ENCODE results near the gene TRIM15. TPM values are rescaled to one million over a fixed set of nuclear protein-coding genes. Genes with fewer than 3 reads are reported as not detected.
A peak's percentile ranks its signal among the peaks of the same experiment; 100 is the strongest.

Gene TRIM15
- total RNA-seq, 4 donors from 2014 or later = not detected

DNA sequence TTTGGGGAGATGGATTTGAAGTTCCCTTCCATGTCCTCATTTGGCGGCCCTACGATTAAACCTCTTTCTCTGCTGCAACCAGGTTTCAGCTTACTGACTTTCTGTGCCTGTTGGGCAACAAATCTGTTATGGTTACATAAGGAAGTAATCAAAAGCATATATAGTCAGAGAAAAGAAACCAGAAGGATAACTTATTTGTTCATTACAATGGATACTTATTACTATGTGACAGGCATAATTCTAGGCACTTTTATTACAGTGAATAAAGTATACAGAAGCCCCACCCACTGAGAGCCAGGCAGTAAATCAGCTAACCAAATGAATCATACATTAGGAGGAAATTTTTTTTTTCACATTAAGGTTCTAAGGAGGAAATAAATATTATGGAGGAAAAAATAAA lies 40.8 kb upstream of the TRIM15 start:
- no peak for DNase-seq
- H3K27me3 ChIP-seq = no peaks in the 10 kb centered on the region

DNA sequence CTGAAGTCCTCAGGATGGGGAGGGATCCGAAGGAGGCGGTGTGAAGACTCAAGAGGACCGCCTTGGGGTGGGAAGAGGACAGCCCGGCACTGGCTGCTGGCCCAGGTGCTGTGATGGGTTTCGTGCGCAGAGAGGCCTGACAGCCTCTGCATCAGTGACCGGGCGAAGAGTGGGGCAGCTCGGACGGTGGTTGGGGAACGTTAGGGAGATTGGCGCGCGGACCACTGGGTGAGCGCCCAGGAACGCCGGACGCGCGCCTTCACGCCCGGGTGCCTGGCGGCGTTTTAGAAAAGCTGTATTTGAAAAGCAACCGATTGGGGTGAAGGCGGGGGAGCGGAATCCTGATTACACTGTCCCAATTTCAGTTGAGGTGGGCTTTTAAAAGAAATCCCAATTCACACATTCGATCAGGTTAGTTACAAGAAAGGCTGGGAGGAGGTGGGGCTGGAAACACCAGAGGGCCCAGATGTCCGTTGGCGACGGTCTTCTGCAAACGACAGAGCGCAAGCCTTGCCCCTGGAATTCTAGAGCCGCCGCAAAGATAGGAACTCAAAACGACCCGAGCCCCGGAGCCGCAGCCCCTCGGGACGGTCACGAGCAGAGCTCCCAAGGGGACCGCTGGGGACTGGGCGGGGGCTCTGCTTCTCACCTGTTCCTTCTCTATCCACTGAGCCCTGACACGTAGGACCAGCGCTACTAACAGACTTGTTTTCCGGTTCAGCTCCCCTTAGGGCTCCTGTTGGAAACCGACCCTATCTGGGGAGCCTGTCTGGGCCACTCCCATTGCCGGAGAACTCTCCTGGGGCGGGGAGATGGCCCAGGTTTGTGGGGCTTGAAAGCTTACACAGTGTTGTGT lies 35.9 kb upstream of the TRIM15 start:
- H3K9me3 ChIP-seq = no peaks in the 10 kb centered on the region
- peak overlapping the region in 1 of 3 donors; percentile 6 for H3K4me3 ChIP-seq (replicated peaks in 1 of 3)
- 3 to 5% methylated on average over 34 to 37 of the region's 50 CpGs for WGBS, 2 donors
- H3K27me3 ChIP-seq = no peaks in the 10 kb centered on the region
- DNase-seq = peak; percentile 84 to 87
- no peaks in the 10 kb centered on the region for H3K36me3 ChIP-seq
- peak overlapping the region; percentile 26 to 59 (median 51) for H3K27ac ChIP-seq
- intact Hi-C loops (cut with DNase I) = no loop called here
- H3K4me1 ChIP-seq = peaks cover 13 to 21% of the 10 kb centered on the region in 2 donors
- TF ChIP-seq, protein P1, sequence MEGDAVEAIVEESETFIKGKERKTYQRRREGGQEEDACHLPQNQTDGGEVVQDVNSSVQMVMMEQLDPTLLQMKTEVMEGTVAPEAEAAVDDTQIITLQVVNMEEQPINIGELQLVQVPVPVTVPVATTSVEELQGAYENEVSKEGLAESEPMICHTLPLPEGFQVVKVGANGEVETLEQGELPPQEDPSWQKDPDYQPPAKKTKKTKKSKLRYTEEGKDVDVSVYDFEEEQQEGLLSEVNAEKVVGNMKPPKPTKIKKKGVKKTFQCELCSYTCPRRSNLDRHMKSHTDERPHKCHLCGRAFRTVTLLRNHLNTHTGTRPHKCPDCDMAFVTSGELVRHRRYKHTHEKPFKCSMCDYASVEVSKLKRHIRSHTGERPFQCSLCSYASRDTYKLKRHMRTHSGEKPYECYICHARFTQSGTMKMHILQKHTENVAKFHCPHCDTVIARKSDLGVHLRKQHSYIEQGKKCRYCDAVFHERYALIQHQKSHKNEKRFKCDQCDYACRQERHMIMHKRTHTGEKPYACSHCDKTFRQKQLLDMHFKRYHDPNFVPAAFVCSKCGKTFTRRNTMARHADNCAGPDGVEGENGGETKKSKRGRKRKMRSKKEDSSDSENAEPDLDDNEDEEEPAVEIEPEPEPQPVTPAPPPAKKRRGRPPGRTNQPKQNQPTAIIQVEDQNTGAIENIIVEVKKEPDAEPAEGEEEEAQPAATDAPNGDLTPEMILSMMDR (IDR thresholded peaks at IDR 0.05) = no peak
- peak in 1 of 2 donors; percentile 22 for TF ChIP-seq POLR2A (IDR thresholded peaks at IDR 0.05)

More for the DNA sequence above, 40.8 kb upstream of the TRIM15 start:
- Histone ChIP-seq H3K27ac (no peak overlapping the region), H3K36me3 (no peaks in the 10 kb centered on the region), H3K4me1 (peaks cover under 1 to 5% of the 10 kb centered on the region in 2 donors), H3K9me3 (no peaks in the 10 kb centered on the region), H3K4me3 (replicated peaks in 1 of 3) (no peak overlapping the region)
- 41 to 60% methylated on average over 2 of the region's 2 CpGs for WGBS, 2 donors
- intact Hi-C loops (cut with DNase I) = no loop called here
- TF ChIP-seq POLR2A (IDR thresholded peaks at IDR 0.05) = no peak
- TF ChIP-seq, protein P1 (IDR thresholded peaks at IDR 0.05) = no peak

DNA sequence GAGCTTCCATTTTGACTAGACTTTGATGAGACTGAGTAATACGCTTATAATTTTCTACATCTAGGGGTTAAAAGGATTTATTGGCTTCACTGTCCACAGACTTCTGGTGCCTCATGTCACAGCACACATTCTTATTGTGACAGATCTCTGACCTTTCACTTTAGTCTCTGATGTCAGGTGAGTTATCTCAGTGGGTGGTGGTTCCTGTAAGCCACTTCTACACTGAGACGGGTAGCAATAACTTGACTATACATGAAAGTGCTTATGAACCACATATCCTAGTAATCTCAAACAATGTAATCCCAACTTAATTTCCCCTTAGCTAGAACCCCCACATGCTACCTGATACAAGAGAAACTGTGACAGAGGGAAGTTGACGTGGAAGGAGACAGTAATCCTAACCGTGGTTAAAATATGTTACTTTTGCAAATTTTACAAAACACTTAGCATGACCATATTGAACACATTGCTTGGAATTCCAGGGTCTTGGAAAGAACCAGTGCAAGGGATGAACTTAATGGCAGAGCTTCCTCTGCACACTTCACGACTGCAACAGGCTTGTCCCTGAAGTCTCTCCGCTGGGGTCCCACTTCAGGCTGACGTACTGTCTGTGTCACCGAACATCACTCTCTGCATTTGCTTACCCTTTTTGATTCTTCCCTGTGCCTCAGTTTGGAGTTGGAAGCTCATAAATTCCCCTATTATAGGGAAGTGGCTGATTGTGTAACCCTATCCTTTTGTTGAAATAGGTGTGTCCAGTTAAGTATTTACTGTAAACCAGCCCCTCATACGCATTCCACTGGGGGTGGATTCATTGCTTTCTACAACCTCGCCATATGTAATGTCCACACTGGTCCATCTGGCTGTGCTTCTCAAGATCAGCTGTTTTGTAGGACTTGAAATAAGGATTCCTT lies 33.8 kb upstream of the TRIM15 start:
- no peak overlapping the region for H3K4me3 ChIP-seq (replicated peaks in 1 of 3)
- H3K4me1 ChIP-seq = peaks cover 13 to 21% of the 10 kb centered on the region in 2 donors
- H3K36me3 ChIP-seq = no peaks in the 10 kb centered on the region
- DNase-seq = no peak
- intact Hi-C loops (cut with DNase I) = loop anchor here (2.0 kb wide), 1 partner anchor 25 kb away; no protein-coding TSS in a partner anchor
- H3K27ac ChIP-seq = no peak overlapping the region
- no peaks in the 10 kb centered on the region for H3K9me3 ChIP-seq
- WGBS, 2 donors = 75 to 81% methylated on average over 10 of the region's 10 CpGs
- H3K27me3 ChIP-seq = no peaks in the 10 kb centered on the region
- TF ChIP-seq POLR2A (IDR thresholded peaks at IDR 0.05) = no peak
- TF ChIP-seq, protein P1 (IDR thresholded peaks at IDR 0.05) = no peak

DNA sequence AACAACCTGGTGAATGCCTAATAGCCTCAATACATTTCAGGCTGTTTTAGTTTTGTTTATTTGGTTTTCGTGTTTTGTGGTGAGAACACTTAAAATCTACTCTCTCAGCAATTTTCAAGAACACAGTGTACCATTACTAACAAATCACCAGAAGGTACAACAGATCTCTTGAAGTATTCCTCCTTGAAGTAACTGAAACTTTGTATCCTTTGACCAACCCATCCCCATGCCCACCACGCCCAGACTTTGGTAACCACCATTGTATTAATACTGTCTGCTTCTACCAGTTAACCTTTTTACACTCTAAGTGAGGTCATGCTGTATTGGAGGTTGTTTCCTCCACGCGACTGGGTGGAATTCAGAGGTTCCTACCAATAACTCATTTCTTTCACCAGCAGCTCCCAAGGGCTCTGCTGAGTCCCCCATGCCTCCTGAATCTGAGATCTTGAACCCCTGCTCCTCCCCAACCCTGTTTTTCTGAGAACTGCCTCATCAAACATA lies 33.1 kb upstream of the TRIM15 start:
- H3K4me3 ChIP-seq (replicated peaks in 1 of 3) = no peak overlapping the region
- no peak for DNase-seq
- H3K36me3 ChIP-seq = no peaks in the 10 kb centered on the region
- H3K9me3 ChIP-seq = no peaks in the 10 kb centered on the region
- H3K27ac ChIP-seq = no peak overlapping the region
- intact Hi-C loops (cut with DNase I) = loop anchor here (2.0 kb wide), 1 partner anchor 25 kb away; no protein-coding TSS in a partner anchor
- TF ChIP-seq, protein P1 (IDR thresholded peaks at IDR 0.05) = no peak
- TF ChIP-seq POLR2A (IDR thresholded peaks at IDR 0.05) = no peak
- 58 to 63% methylated on average over 4 of the region's 4 CpGs for WGBS, 2 donors
- H3K4me1 ChIP-seq = peaks cover 13 to 21% of the 10 kb centered on the region in 2 donors
- no peaks in the 10 kb centered on the region for H3K27me3 ChIP-seq
